Hepatocyte (in vitro differentiated cells): ENCODE data around the gene MOK. TPM values are rescaled to one million over a fixed set of nuclear protein-coding genes. Genes with fewer than 3 reads are reported as not detected.

Source experiments
- DNase-seq: peaks from one replicate; pipeline ENCODE4 v3.0.0-alpha.2; 2016; ENCODE audit warnings: low spot score
- H2AFZ ChIP-seq: fragments of 200-600 bp; sonication (generic); 2 replicates; pipeline ENCODE4 v1.6.0; 2016; ENCODE audit warnings: antibody characterized with exemption, mild to moderate bottlenecking
- H3K27ac ChIP-seq: fragments of 200-600 bp; sonication (generic); 2 replicates; pipeline ENCODE4 v1.5.1; 2016; ENCODE audit warnings: mild to moderate bottlenecking
- H3K27me3 ChIP-seq: fragments of 200-600 bp; sonication (generic); 2 replicates; pipeline ENCODE4 v1.6.1; 2016
- H3K36me3 ChIP-seq: fragments of 200-600 bp; sonication (generic); replicated peaks from 2 replicates; pipeline ENCODE4 v1.5.1; 2016; ENCODE audit warnings: low read depth; ENCODE audit not compliant: insufficient read depth
- H3K4me1 ChIP-seq: fragments of 200-600 bp; sonication (generic); 2 replicates; pipeline ENCODE4 v1.5.1; 2016; ENCODE audit warnings: mild to moderate bottlenecking, moderate library complexity; ENCODE audit not compliant: insufficient read depth
- H3K4me2 ChIP-seq: fragments of 200-600 bp; sonication (generic); 2 replicates; pipeline ENCODE4 v1.6.0; 2016
- H3K4me3 ChIP-seq: fragments of 200-600 bp; sonication (generic); 2 replicates; pipeline ENCODE4 v1.5.1; 2016; ENCODE audit warnings: mild to moderate bottlenecking
- H3K79me2 ChIP-seq: fragments of 200-600 bp; sonication (generic); 2 replicates; pipeline ENCODE4 v1.6.0; 2017; ENCODE audit warnings: mild to moderate bottlenecking
- H3K9me2 ChIP-seq: fragments of 200-600 bp; sonication (generic); replicated peaks from 2 replicates; pipeline ENCODE4 v1.6.0; 2017; ENCODE audit warnings: mild to moderate bottlenecking; ENCODE audit not compliant: insufficient read depth
- H3K9me3 ChIP-seq: fragments of 200-600 bp; sonication (generic); 2 replicates; pipeline ENCODE4 v1.5.1; 2016; ENCODE audit warnings: low read depth, mild to moderate bottlenecking
- H4K20me1 ChIP-seq: fragments of 200-600 bp; sonication (generic); 2 replicates; pipeline ENCODE4 v1.6.0; 2016; ENCODE audit warnings: mild to moderate bottlenecking; ENCODE audit not compliant: insufficient read depth, poor library complexity, severe bottlenecking
- CTCF ChIP-seq: fragments of 200-600 bp; sonication (generic); IDR thresholded peaks from 2 replicates; pipeline ENCODE4 v1.5.1; 2016; ENCODE audit warnings: antibody characterized with exemption, mild to moderate bottlenecking; ENCODE audit not compliant: poor library complexity
- EZH2 ChIP-seq: fragments of 200-600 bp; sonication (generic); IDR thresholded peaks from 2 replicates; pipeline ENCODE4 v1.6.1; 2016; ENCODE audit warnings: antibody characterized with exemption, mild to moderate bottlenecking, borderline replicate concordance
- EZH2phosphoT487 ChIP-seq: fragments of 200-600 bp; sonication (generic); IDR thresholded peaks from one replicate; pipeline ENCODE4 v1.6.1; 2018; ENCODE audit warnings: antibody characterized with exemption, mild to moderate bottlenecking, low read depth, moderate library complexity; ENCODE audit not compliant: unreplicated experiment, severe bottlenecking
- WGBS: methylation state at CpG from one replicate; pipeline ENCODE4 v1.1.6; 2016; ENCODE audit warnings: low lambda C conversion rate; ENCODE audit errors: missing lambda C conversion rate; 5-methylcytosine and 5-hydroxymethylcytosine counted together
- polyA plus RNA-seq: library from polyadenylated mRNA; unstranded; fragments of >200 nt; fragmentation: Nextera tagmentation; extraction: Ambion mirVana; gene quantifications from 2 replicates; pipeline ENCODE4 v1.2.1, GENCODE V29; 2016
- total RNA-seq: library from RNA; depleted of rRNA; stranded (reverse); fragments of >200 nt; gene quantifications from 2 replicates; pipeline ENCODE4 v1.2.3, GENCODE V29; 2014

MOK gene
- total and polyA plus RNA-seq, 2 experiments from 2014 or later = 9.3 to 13.5 TPM

- Histone ChIP-seq H4K20me1 (no peaks in the 10 kb centered on the region), H2AFZ (no peak overlapping the region), H3K4me1 (peaks cover 10% of the 10 kb centered on the region), H3K4me2 (no peak overlapping the region), H3K79me2 (no peaks in the 10 kb centered on the region), H3K27ac (no peak overlapping the region), H3K9me3 (no peaks in the 10 kb centered on the region), H3K9me2 (no peaks in the 10 kb centered on the region), H3K4me3 (no peak overlapping the region), H3K36me3 (no peaks in the 10 kb centered on the region), H3K27me3 (no peaks in the 10 kb centered on the region)
- WGBS = 92% methylated on average over 9 of the region's 9 CpGs
- TF ChIP-seq EZH2phosphoT487 = no peak
- no peak for TF ChIP-seq EZH2
- TF ChIP-seq CTCF = no peak
- no peak for DNase-seq
Observed at GRCh38 chr14:102282751-102283465, 22.1 kb downstream of the MOK start.

GRCh38 chr14:102280376-102280962 is 24.5 kb downstream of the MOK start:
- no peak overlapping the region for H3K4me2 ChIP-seq
- H3K27ac ChIP-seq = peak overlapping the region; percentile 39
- peaks cover 10% of the 10 kb centered on the region for H3K4me1 ChIP-seq
- no peaks in the 10 kb centered on the region for H4K20me1 ChIP-seq
- no peaks in the 10 kb centered on the region for H3K9me3 ChIP-seq
- DNase-seq = no peak
- no peaks in the 10 kb centered on the region for H3K9me2 ChIP-seq
- WGBS = 91% methylated on average over 8 of the region's 8 CpGs
- no peaks in the 10 kb centered on the region for H3K79me2 ChIP-seq
- TF ChIP-seq EZH2 = no peak
- no peak for TF ChIP-seq CTCF
- TF ChIP-seq EZH2phosphoT487 = no peak
- H3K36me3 ChIP-seq = no peaks in the 10 kb centered on the region
- no peaks in the 10 kb centered on the region for H3K27me3 ChIP-seq
- H2AFZ ChIP-seq = no peak overlapping the region
- H3K4me3 ChIP-seq = no peak overlapping the region

GRCh38 chr14:102279688-102280348 is 25.1 kb downstream of the MOK start:
- H3K27ac ChIP-seq = peak overlapping the region; percentile 58
- H3K4me1 ChIP-seq = peaks cover 10% of the 10 kb centered on the region
- H3K4me2 ChIP-seq = peak overlapping the region; percentile 6
- H3K9me3 ChIP-seq = no peaks in the 10 kb centered on the region
- peak; percentile 57 for DNase-seq
- H4K20me1 ChIP-seq = no peaks in the 10 kb centered on the region
- H3K79me2 ChIP-seq = no peaks in the 10 kb centered on the region
- TF ChIP-seq CTCF = no peak
- no peak for TF ChIP-seq EZH2phosphoT487
- TF ChIP-seq EZH2 = no peak
- H2AFZ ChIP-seq = no peak overlapping the region
- H3K4me3 ChIP-seq = no peak overlapping the region
- H3K27me3 ChIP-seq = no peaks in the 10 kb centered on the region
- 53% methylated on average over 8 of the region's 8 CpGs for WGBS
- H3K9me2 ChIP-seq = no peaks in the 10 kb centered on the region
- no peaks in the 10 kb centered on the region for H3K36me3 ChIP-seq
